HG03064 (cell line): ENCODE results near the gene OR1L1.

Experiments used
- ATAC-seq: cut with Tn5 transposase; IDR thresholded peaks from one replicate; pipeline ENCODE4 v1.9.1; 2021; ENCODE audit warnings: low read depth; ENCODE audit not compliant: unreplicated experiment

Gene OR1L1

DNA sequence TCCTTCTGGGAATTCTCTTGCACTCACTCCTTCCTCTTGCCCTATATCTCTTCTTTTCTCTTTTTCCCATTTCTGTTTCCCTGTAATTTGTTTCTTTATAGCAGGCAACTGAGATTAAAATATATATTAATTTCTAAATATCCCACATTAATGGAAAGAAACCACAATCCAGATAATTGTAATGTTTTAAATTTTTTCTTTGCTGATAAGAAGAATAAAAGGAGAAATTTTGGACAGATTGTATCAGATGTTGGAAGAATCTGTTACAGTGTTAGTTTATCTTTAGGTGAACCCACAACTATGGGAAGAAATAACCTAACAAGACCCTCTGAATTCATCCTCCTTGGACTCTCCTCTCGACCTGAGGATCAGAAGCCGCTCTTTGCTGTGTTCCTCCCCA lies at the start of gene OR1L1:
OR1L1 (plus strand) TSS at position 301 of the 400 bp plus-strand sequence; CDS start at position 301, 0 bp downstream.
- no peak for ATAC-seq

DNA sequence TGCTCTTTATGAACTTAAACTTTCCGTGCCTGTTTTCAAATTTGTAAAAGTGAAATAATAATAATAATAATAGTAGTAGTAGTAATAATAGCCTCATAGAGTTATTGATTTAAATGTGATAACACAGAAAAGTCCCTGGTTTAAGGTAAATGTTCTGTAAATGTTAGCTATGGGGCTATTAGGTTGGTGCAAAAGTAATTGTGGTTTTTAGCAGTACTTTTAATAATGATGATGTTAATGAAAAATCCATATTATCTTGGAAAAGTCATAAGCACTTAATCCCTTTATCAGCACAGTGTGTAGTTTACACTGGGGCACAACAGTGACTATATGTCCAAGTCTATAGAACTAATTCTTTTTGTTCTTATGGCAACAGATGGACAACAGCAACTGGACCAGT lies 47.2 kb upstream of the OR1L1 start, which contains the start of gene OR1Q1:
OR1Q1 (plus strand) TSS at position 377 of the 400 bp plus-strand sequence; CDS start at position 377, 0 bp downstream.
- ATAC-seq: no peak

DNA sequence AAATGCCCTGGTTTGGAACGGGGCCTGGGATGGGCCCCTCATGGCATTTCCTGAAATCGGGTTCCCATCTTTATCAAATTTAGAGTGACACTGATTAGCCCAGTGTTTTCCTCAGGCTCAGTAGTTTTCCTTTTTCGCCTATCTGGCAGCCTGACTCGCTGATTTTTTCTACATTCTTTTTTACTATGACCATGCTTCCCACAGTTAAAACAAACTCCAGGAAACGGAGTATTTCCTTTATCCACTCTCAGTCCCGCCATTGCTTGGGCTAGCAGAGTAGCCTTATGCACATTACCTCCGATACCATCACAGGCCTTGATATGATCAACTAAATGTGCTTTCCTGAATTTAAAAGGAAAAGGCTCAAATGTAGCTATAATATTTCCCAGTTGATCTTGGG lies 41.5 kb upstream of the OR1L1 start:
- no peak for ATAC-seq

DNA sequence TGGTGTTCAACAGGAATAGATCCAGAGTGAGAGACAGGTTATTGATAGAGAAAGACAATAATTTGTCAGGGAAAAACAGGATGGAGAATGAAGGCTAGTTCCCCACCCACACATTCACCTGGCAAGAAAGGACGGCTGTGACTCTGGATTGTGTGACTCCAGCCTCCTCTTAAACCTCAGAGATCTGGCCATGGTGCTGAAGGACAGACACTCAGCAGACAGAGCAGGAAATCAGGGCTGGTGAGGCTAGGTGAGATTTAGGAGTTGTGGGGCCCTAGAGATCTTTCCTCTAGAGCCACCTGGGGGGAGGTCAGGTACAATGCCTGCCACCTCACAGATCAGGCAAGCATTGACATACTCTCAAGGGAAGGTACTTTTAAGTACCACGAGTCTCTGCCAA lies 19.3 kb upstream of the OR1L1 start:
- no peak for ATAC-seq

- no peak for ATAC-seq
These were observed 5.1 kb upstream of the OR1L1 start for GRCh38 chr9:122656378-122656777.

- ATAC-seq: no peak
These were observed 4.0 kb upstream of the OR1L1 start, which contains the start of gene OR1B1 for GRCh38 chr9:122657527-122657926. Gene OR1B1, minus strand, starts transcription at chr9:122657627.

GRCh38 chr9:122672481-122672880 lies 11.0 kb downstream of the OR1L1 start:
- no peak for ATAC-seq

DNA sequence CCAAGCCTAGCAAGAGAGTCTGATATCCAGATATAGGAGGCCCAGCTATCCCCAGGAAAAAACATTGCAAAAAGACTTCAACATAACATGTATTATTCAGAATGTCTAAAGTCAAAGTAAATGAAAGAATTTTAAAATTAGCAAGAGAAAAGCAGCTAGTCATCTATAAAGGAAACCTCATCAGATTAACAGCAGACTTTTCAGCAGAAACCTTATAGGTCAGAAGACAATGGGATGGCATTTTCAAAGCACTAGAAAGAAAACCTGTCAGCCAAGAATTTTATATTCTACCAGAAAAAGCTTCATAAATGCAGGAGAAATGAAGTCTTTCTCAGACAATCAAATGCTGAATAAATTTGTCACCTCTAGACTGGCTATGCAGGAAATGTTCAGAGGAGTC lies 23.3 kb downstream of the OR1L1 start:
- no peak for ATAC-seq

DNA sequence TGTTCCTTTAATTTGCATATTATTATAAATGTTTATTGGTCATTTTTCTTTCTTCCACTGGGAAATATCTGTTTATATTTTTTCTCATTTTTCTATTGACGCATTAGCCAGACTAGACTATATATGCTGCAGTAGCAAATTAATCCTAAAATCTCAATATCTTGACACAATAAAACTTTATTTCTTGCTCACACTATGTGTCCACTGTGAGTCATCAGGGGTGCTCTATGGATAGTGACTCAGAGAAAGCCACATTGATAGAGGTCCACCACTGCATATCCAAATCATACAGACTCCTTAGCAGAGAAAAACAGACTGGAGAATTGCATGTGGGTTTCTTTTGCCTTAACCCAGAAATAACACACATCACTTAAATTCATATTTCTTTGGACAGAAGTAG lies 34.2 kb downstream of the OR1L1 start:
- ATAC-seq: no peak
